ENCODE results near the gene CNTN4.

Gene CNTN4

GRCh38 chr3:2218375-2218774 is 119.7 kb downstream of the CNTN4 start:
- no peak for TF ChIP-seq CTCF (IDR thresholded peaks at IDR 0.05; ENCODE audit: low read depth, low read length)

GRCh38 chr3:2218816-2219215 is 120.2 kb downstream of the CNTN4 start:
- no peak for TF ChIP-seq CTCF (IDR thresholded peaks at IDR 0.05; ENCODE audit: low read depth, low read length)
- no peak overlapping the region for H3K4me3 ChIP-seq (ENCODE audit: low read depth, low read length)

More at GRCh38 chr3:2218375-2218774, 119.7 kb downstream of the CNTN4 start:
- H3K4me3 ChIP-seq (ENCODE audit: low read depth, low read length), result no peak overlapping the region

GRCh38 chr3:2236203-2236602 is 137.5 kb downstream of the CNTN4 start:
- no peak overlapping the region for H3K4me3 ChIP-seq (ENCODE audit: low read depth, low read length)
- TF ChIP-seq CTCF (IDR thresholded peaks at IDR 0.05; ENCODE audit: low read depth, low read length), result no peak

GRCh38 chr3:2244137-2244536 is 145.5 kb downstream of the CNTN4 start:
- no peak overlapping the region for H3K4me3 ChIP-seq (ENCODE audit: low read depth, low read length)
- no peak for TF ChIP-seq CTCF (IDR thresholded peaks at IDR 0.05; ENCODE audit: low read depth, low read length)

- no peak overlapping the region for H3K4me3 ChIP-seq (ENCODE audit: low read depth, low read length)
- TF ChIP-seq CTCF (IDR thresholded peaks at IDR 0.05; ENCODE audit: low read depth, low read length), result no peak
Observed at GRCh38 chr3:2246873-2247648, 148.4 kb downstream of the CNTN4 start.

GRCh38 chr3:2247831-2248230 is 149.2 kb downstream of the CNTN4 start:
- H3K4me3 ChIP-seq (ENCODE audit: low read depth, low read length), result no peak overlapping the region
- no peak for TF ChIP-seq CTCF (IDR thresholded peaks at IDR 0.05; ENCODE audit: low read depth, low read length)

GRCh38 chr3:2250783-2251182 is 152.1 kb downstream of the CNTN4 start:
- no peak for TF ChIP-seq CTCF (IDR thresholded peaks at IDR 0.05; ENCODE audit: low read depth, low read length)
- H3K4me3 ChIP-seq (ENCODE audit: low read depth, low read length), result no peak overlapping the region

All from WI38 (cell line).